GM18907 (cell line): ENCODE data around the gene ABCA1.
A peak's percentile ranks its signal among the peaks of the same experiment; 100 is the strongest.
"Not testable (repeated sequence)": the region's sequence is repeated elsewhere in the genome, so short reads cannot be mapped to it uniquely, and the experiment has no call there.

Experiments used
- ATAC-seq: cut with Tn5 transposase; IDR thresholded peaks from one replicate; pipeline ENCODE4 v1.9.1; 2021; ENCODE audit warnings: mild to moderate bottlenecking, moderate library complexity; ENCODE audit not compliant: unreplicated experiment

ABCA1 gene

DNA sequence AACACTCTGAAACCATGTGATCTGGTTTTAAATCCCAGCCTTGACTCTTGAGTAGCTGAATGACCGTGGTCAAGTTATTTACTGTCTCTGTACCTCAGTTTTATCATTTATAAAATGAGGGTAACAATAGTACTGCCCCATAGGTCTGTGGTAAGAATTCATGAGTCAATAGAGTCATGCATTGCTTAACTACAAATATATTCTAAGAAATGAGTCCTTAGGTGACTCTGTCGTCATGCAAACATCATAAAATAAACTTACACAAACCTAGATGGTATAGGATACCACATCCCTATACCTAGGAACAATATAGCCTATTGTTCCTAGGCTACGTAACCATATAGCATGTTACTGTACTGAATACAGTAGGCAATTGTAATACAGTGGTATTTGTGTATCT is 20.3 kb upstream of the ABCA1 start:
- no peak for ATAC-seq

- ATAC-seq, result no peak
Measured at GRCh38 chr9:104944871-104945270, 16.9 kb upstream of the ABCA1 start.

DNA sequence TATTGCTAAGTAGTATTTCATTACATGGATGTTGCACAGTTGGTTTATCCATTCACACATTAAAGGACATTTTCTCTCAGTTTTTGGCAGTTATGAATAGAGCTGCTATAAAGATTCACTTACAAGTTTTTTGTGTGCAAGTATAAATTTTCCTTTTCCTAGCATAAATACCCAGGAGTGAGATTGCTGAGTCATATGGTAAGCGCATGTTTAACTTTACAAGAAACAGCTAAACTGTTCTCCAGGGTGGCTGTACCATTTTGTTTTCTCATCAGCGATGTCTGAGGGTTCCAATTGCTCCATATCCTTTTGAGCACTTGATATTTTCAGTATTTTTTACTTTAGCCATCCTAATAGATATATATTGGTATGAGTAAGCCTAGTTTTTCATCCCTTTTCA is 16.4 kb upstream of the ABCA1 start:
- no peak for ATAC-seq

DNA sequence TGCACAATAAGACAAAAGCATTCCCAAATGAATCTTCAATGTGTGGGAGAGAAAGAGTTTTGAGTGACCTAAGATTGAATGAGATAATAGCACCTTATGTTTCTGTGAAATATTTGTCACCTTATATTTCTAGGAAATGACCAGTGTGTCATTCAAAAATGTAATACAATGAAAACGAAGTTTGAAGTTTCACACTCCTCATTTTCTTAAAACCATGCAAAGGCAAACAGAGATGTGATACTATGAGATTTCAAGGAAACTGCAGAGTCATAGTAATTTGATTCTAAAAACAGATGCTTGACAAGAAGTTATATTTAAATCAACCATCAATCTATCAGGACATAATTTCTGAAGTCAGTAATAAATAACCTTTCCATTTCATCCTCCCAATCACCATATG is 13.6 kb upstream of the ABCA1 start:
- no peak for ATAC-seq

GRCh38 chr9:104936291-104936690 is 8.3 kb upstream of the ABCA1 start:
- no peak for ATAC-seq

GRCh38 chr9:104935501-104935810 is 7.5 kb upstream of the ABCA1 start:
- ATAC-seq, result not testable (repeated sequence)

DNA sequence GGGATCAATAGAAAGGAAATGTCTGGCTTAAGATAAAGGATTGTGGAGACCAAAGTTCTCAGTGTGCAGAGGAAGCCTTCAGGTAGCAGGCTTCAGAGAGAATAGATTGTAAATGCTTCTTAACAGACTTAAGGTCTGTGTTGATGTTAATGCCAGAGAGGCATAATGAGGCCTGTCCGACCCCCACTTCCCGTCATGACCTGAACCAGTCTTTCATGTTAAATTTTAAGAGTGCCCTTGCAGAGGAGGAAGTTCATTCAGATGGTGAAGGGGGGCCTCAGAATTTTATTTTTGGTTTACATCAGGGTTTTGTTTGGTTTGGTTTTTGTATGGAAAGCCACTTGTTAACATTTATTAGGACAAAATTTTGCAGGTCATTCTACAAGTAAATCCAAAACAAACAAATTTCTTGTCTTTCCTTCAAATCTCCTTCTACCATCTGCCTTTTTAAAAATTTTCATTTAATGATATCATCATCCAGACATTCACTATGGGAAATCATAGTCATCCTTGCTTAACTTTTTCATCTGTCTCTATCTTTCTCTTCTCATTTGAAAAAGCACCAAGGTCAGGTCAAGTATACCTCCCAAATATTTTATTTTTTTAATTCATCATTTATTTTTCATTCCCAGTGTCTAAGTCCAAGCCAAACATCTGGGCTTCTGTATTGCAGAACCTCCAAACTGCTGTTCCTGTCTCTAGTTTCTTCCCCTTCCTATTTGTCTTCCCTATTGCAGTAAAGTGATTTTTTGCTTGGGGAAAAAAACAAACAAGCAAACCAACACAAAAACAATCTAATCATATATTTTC is 6.9 kb upstream of the ABCA1 start:
- ATAC-seq, result no peak

GRCh38 chr9:104933091-104933490 is 5.1 kb upstream of the ABCA1 start:
- ATAC-seq, result not testable (repeated sequence)

DNA sequence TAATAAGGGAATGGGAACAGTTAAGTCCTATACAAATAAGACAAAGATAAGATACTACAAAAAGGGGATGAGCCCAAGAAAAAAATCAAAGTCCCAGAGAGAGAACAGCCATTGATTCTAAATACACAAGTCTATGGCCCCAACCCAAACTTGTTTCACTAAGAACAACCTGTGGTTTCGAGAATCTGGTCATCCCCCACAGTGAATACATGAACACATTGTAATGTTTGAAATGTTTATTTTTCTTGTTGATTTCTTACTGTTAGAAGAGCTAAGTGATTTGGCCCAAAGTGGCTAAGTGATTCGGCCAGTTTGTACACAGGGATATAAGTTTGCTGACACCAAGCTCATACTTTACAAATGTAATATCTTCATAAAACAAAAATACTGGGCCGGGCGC is 3.3 kb upstream of the ABCA1 start:
- ATAC-seq, result no peak

GRCh38 chr9:104927216-104927911 is 591 bp downstream of the ABCA1 start:
- ATAC-seq, result peak; percentile 33

- ATAC-seq, result peak; percentile 72
Measured at GRCh38 chr9:104923740-104924139, 4.2 kb downstream of the ABCA1 start.

DNA sequence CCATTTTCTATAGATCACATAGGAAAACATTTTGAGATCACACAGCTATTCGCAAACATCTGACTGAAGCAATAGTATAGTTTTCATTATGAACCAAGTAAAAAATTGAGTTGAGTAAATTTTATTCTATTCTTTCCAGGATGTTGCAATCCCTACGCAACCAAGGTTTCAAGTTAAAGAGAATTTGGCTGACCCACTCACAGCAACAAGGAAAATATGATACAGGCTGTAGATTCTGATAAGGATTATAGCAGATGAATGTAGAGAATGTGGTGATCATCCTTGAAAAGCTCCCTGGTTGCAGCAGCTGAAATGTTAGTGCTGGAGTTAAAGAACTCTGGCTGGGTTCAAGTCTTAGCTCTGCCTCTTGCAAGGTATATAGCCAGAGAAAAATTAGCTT is 4.7 kb downstream of the ABCA1 start:
- no peak for ATAC-seq

DNA sequence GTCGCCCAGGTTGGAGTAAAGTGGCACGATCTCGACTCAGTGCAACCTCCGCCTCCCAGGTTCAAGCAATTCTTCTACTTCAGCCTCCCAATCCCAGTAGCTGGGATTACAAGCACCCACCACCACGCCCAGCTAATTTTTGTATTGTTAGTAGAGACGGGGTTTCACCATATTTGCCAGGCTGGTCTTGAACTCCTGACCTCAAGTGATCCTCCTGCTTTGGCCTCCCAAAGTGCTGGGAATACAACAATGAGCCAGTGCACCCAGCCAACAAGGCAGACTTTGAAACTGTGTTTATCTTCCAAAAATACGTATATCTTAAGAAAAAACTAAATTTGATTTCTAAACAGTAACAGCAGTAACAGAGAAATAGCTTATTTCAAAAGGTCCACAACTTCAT is 5.2 kb downstream of the ABCA1 start:
- not testable (repeated sequence) for ATAC-seq

DNA sequence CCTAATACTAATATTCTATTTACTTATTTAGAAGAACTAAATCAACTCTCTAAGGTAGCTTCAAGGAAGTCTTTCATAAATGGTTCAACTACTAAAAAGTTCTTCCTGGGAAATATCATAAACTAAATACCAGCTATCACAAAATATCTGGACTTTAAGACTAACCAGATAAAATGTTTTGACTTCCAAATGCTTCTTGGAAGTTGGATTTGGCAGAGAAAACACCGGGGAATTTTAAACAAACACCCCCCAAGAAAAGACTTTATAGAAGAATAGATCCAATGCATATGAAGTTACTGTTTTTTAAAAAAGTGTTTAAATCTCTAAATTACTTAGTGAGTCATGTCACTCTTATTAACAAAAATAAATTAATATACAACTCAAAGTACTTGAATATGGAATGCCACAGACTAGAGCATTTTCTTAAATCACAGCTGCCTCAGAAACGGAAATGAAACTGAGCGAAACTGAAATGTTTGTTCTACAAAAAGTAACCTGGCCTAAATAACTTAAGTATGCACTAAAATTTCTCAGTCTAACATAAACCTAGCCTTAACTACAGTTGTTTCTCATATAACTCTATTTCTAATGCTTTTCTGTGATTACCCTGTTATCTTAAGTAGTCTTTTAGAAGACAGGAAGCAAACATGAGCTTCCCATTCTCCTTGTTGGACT is 6.8 kb downstream of the ABCA1 start:
- peak; percentile 66 for ATAC-seq

DNA sequence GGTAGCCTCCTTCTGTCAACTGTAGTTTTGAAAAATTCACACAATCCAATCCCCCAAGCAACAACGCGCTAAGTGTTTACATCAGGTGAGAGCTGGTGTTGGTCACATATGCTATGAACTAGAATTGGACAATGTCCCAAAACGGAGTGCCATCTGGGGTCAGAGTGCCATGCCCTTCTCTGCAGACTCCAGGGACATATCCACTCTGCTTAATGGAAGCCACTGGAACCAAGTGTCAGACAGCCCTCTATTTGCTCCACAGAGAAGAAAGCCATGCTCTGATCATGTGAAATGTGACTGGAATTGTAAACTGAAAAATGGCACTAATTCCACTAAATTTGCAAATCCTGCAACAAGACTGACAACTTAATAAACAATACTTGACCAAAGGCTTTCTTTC is 12.2 kb downstream of the ABCA1 start:
- no peak for ATAC-seq

GRCh38 chr9:104915049-104915448 is 12.9 kb downstream of the ABCA1 start:
- no peak for ATAC-seq

GRCh38 chr9:104914466-104914865 is 13.5 kb downstream of the ABCA1 start:
- ATAC-seq, result no peak

GRCh38 chr9:104912606-104913005 is 15.3 kb downstream of the ABCA1 start:
- no peak for ATAC-seq

GRCh38 chr9:104911032-104911607 is 16.8 kb downstream of the ABCA1 start:
- no peak for ATAC-seq

DNA sequence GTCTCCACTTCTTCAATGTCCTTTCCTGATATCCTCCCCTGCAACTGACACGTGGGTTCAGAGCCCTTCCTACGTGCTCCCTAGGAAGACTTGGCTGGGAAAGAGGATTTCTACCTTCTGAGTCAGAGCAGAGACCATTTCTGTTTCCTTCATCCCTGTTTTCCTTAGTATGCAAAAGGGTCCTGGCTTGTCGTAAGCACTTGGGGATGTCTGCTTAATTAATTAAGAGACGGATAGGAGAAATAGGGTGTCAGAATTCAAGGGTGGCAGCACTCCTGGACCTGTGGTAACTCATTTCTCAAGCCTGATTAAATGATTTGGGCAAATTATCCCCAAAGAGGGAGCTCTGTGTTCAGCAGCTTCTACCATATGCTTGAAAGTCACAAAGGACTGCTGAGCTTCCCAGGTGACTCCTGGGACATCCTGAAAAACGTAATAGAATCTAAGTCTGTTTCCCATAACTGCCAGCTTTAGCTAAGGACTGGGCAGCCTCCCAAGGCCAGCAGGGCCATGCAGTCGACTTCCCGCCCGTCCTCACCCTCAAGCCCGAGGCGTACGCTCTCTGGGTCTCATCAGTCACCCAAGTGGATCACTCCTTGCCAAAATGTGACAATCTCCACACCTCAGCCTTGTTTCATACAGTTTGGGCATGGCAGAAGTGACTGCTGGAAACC is 20.5 kb downstream of the ABCA1 start:
- ATAC-seq, result no peak
